ENCODE data around the gene ERFL.

The ERFL gene

GRCh38 chr19:41896581-41896942, 31.7 kb downstream of the ERFL start:
- DNase-seq (ENCODE audit: low spot score) = no peak

GRCh38 chr19:41895745-41896580, 32.3 kb downstream of the ERFL start:
- DNase-seq (ENCODE audit: low spot score) = peak; percentile 42

- no peak for DNase-seq (ENCODE audit: low spot score)
These were observed 33.9 kb downstream of the ERFL start for GRCh38 chr19:41894350-41894749.

- peak; percentile 28 for DNase-seq (ENCODE audit: low spot score)
These were observed 34.4 kb downstream of the ERFL start for GRCh38 chr19:41893899-41894298.

- no peak for DNase-seq (ENCODE audit: low spot score)
These were observed 35.9 kb downstream of the ERFL start for GRCh38 chr19:41892173-41892902.

GRCh38 chr19:41890936-41891335, 37.3 kb downstream of the ERFL start:
- DNase-seq (ENCODE audit: low spot score) = no peak

GRCh38 chr19:41889896-41890295, 38.4 kb downstream of the ERFL start:
- no peak for DNase-seq (ENCODE audit: low spot score)

GRCh38 chr19:41888926-41889325, 39.3 kb downstream of the ERFL start:
- DNase-seq (ENCODE audit: low spot score) = no peak

GRCh38 chr19:41887711-41888382, 40.4 kb downstream of the ERFL start:
- DNase-seq (ENCODE audit: low spot score) = peak; percentile 98

- DNase-seq (ENCODE audit: low spot score) = peak; percentile 76
These were observed 41.2 kb downstream of the ERFL start for GRCh38 chr19:41886761-41887710.

- DNase-seq (ENCODE audit: low spot score) = peak; percentile 99
These were observed 44.2 kb downstream of the ERFL start for GRCh38 chr19:41883821-41884733.

- no peak for DNase-seq (ENCODE audit: low spot score)
These were observed 44.8 kb downstream of the ERFL start for GRCh38 chr19:41883463-41883820.

- no peak for DNase-seq (ENCODE audit: low spot score)
These were observed 45.4 kb downstream of the ERFL start, which contains the start of gene ARHGEF1 for GRCh38 chr19:41882568-41883462. Gene ARHGEF1, plus strand, starts transcription at chr19:41883184. Its CDS starts 4,899 bp downstream, at chr19:41888083.

GRCh38 chr19:41880329-41880708, 47.9 kb downstream of the ERFL start:
- DNase-seq (ENCODE audit: low spot score) = no peak

GRCh38 chr19:41879670-41880328, 48.5 kb downstream of the ERFL start:
- DNase-seq (ENCODE audit: low spot score) = no peak

GRCh38 chr19:41879080-41879479, 49.2 kb downstream of the ERFL start:
- no peak for DNase-seq (ENCODE audit: low spot score)

GRCh38 chr19:41877916-41878905, 50.0 kb downstream of the ERFL start:
- no peak for DNase-seq (ENCODE audit: low spot score)

Measured in SW480 (cell line).